K562 (cell line): ENCODE results near the gene NXF1. TPM values are rescaled to one million over a fixed set of nuclear protein-coding genes. Genes with fewer than 3 reads are reported as not detected.

Experiments used
- ARNT ChIP-seq, 2 experiments: fragments of 450-650 bp; IDR thresholded peaks; 2 replicates each; pipeline ENCODE4 v1.6.1; 2016; ENCODE audit warnings: mild to moderate bottlenecking in 1 of 2
- CTBP1 ChIP-seq: fragments of 450-650 bp; IDR thresholded peaks from 2 replicates; pipeline ENCODE4 v1.6.1; 2016; ENCODE audit warnings: borderline replicate concordance
- DLX4 ChIP-seq: fragments of 250-450 bp; sonication (Bioruptor Pico); IDR thresholded peaks from 2 replicates; pipeline ENCODE4 v1.6.1; 2021; ENCODE audit warnings: mild to moderate bottlenecking
- ELF4 ChIP-seq: fragments of 450-650 bp; formaldehyde crosslinking; IDR thresholded peaks from 2 replicates; pipeline ENCODE4 v1.4.0; 2022; ENCODE audit warnings: missing genetic modification characterization
- ELK3 ChIP-seq: fragments of 450-650 bp; formaldehyde crosslinking; IDR thresholded peaks from 2 replicates; pipeline ENCODE4 v1.4.0; 2020; ENCODE audit warnings: mild to moderate bottlenecking
- ETV5 ChIP-seq: sonication (generic); formaldehyde crosslinking; IDR thresholded peaks from 2 replicates; pipeline ENCODE4 v1.4.0; 2020; ENCODE audit warnings: low read depth, mild to moderate bottlenecking, missing genetic modification reagents
- EZH2 ChIP-seq: IDR thresholded peaks from 2 replicates; pipeline ENCODE4 v1.6.1; 2012; ENCODE audit warnings: low read depth, mild to moderate bottlenecking, inconsistent platforms, low read length, borderline replicate concordance
- FIP1L1 ChIP-seq: fragments of 200-400 bp; formaldehyde crosslinking; IDR thresholded peaks from 2 replicates; pipeline ENCODE4 v1.6.1; 2018; ENCODE audit warnings: mild to moderate bottlenecking, low read depth, low read length; ENCODE audit not compliant: poor library complexity, severe bottlenecking
- FOXP4 ChIP-seq: sonication (generic); formaldehyde crosslinking; IDR thresholded peaks from 2 replicates; pipeline ENCODE4 v1.8.0; 2022; ENCODE audit warnings: mild to moderate bottlenecking, missing genetic modification reagents, borderline replicate concordance
- HNRNPLL ChIP-seq: fragments of 200-400 bp; formaldehyde crosslinking; IDR thresholded peaks from 2 replicates; pipeline ENCODE4 v1.6.1; 2017; ENCODE audit warnings: low read length, low read depth, mild to moderate bottlenecking; ENCODE audit not compliant: poor library complexity, severe bottlenecking
- KLF16 ChIP-seq: IDR thresholded peaks from 2 replicates; pipeline ENCODE4 v1.6.1; 2016; ENCODE audit warnings: antibody characterized with exemption
- MAFK ChIP-seq: IDR thresholded peaks from 2 replicates; pipeline ENCODE4 v1.6.1; 2011; ENCODE audit warnings: low read length, improper control_type of control experiment
- MYC ChIP-seq, 2 experiments: fragments of 250-450 bp in 1 of 2; sonication (Bioruptor Pico) in 1 of 2; IDR thresholded peaks; 2 replicates each; pipeline versions ENCODE4 v1.5.1 to v1.6.1; 2012 to 2021; ENCODE audit warnings: low read depth in 2 of 2, borderline replicate concordance in 1 of 2, improper control_type of control experiment in 1 of 2, low read length in 1 of 2, mild to moderate bottlenecking in 1 of 2, moderate library complexity in 1 of 2
- TRIM25 ChIP-seq: fragments of 450-650 bp; IDR thresholded peaks from 2 replicates; pipeline ENCODE4 v1.7.0; 2016; ENCODE audit warnings: borderline replicate concordance
- ZBTB43 ChIP-seq: sonication (generic); formaldehyde crosslinking; IDR thresholded peaks from 2 replicates; pipeline ENCODE4 v1.8.0; 2023; ENCODE audit warnings: mild to moderate bottlenecking, missing genetic modification reagents
- ZNF12 ChIP-seq: sonication (generic); formaldehyde crosslinking; IDR thresholded peaks from 2 replicates; pipeline ENCODE4 v1.4.0; 2020; ENCODE audit warnings: mild to moderate bottlenecking, missing genetic modification reagents
- ZNF778 ChIP-seq: fragments of 450-650 bp; formaldehyde crosslinking; IDR thresholded peaks from 2 replicates; pipeline ENCODE4 v1.4.0; 2020; ENCODE audit warnings: mild to moderate bottlenecking, moderate library complexity
- polyA plus RNA-seq, 8 experiments: library from polyadenylated mRNA; depleted of rRNA in 4 of 8; stranded (reverse) in 5 of 8; unstranded in 3 of 8; fragments of >200 nt; fragmentation: Nextera tagmentation in 2 of 8; fragmentation: Illumina TruSeq in 1 of 8; extraction: Ambion mirVana in 2 of 8; extraction: Trizol in 1 of 8; gene quantifications; 2 replicates each; pipeline versions ENCODE4 v1.2.1 to v1.2.3, GENCODE V29; 2011 to 2014; ENCODE audit warnings: inconsistent platforms in 1 of 8, missing spikeins in 1 of 8
- total RNA-seq, 7 experiments: library from RNA; depleted of rRNA in 6 of 7; stranded (reverse); fragments of >200 nt in 6 of 7; fragmentation: Illumina TruSeq in 2 of 7; extraction: Trizol in 2 of 7; gene quantifications; 2 replicates each; pipeline versions ENCODE4 v1.2.1 to v1.2.3, GENCODE V29; 2011 to 2021; ENCODE audit warnings: low replicate concordance in 1 of 7

The NXF1 gene
- total and polyA plus RNA-seq, 9 of the 15 experiments (the other 6 are each of a cell fraction or from before 2014, with no cell fraction given): 18.1 to 98.3 (median 35.8) TPM

GRCh38 chr11:62787005-62787759, 18.1 kb downstream of the NXF1 start, which contains the start of gene TMEM179B (continued):
- no peak for TF ChIP-seq TRIM25
- no peak for TF ChIP-seq ZNF12 (CRISPR knock-in tag)
- peak; percentile 94 for TF ChIP-seq CTBP1
- TF ChIP-seq MAFK: no peak
- TF ChIP-seq FIP1L1: peak; percentile 22
- no peak for TF ChIP-seq ELF4 (CRISPR knock-in tag)
- 0 out of 2 replicates have a peak, but pooled peaks have one; percentile 20 for TF ChIP-seq ZBTB43 (CRISPR knock-in tag)
- TF ChIP-seq MYC (IDR thresholded peaks at IDR 0.05; ENCODE audit: low read depth, low read length): peak; percentile 89
- peak; percentile 75; the same call in 1 of the 2 replicates for TF ChIP-seq MYC (CRISPR knock-in tag; IDR thresholded peaks at IDR 0.05; ENCODE audit: borderline replicate concordance, low read depth)
- peak; percentile 16 for TF ChIP-seq HNRNPLL
- TF ChIP-seq ELK3 (CRISPR knock-in tag): no peak
- no peak for TF ChIP-seq EZH2
- TF ChIP-seq DLX4: no peak
- peak; percentile 92; the same call in 1 of the 2 replicates for TF ChIP-seq FOXP4
- peak; percentile 81 for TF ChIP-seq ETV5 (CRISPR knock-in tag)
- TF ChIP-seq KLF16: peak; percentile 76
- TF ChIP-seq ZNF778 (CRISPR knock-in tag): no peak
- TF ChIP-seq ARNT (IDR thresholded peaks at IDR 0.05): no peak
